Lung (tissue), 12 donors: ENCODE results near the gene ONECUT2. TPM values are rescaled to one million over a fixed set of nuclear protein-coding genes. Genes with fewer than 3 reads are reported as not detected.

Source experiments
- ATAC-seq: fragments of 200-7000 bp; cut with Tn5 transposase; one replicate; pipeline ENCODE4 v1.9.1; 2020; ENCODE audit warnings: moderate number of reproducible peaks; ENCODE audit not compliant: insufficient read depth, low FRiP score
- DNase-seq, 3 donors: peaks; one replicate each; pipeline ENCODE4 v3.0.0-alpha.2; 2013 to 2017
- H3K27ac ChIP-seq, 2 donors: one replicate each; pipeline ENCODE4 v1.5.1; 2013; ENCODE audit warnings: mild to moderate bottlenecking in 2 of 2, moderate library complexity in 2 of 2, control low read depth in 1 of 2, inconsistent platforms in 1 of 2, low read depth in 1 of 2, low read length in 1 of 2
- H3K27me3 ChIP-seq, 3 donors: one replicate each; pipeline ENCODE4 v1.5.1; 2013; ENCODE audit warnings: low read length in 2 of 3; ENCODE audit not compliant: control insufficient read depth in 3 of 3, insufficient read depth in 3 of 3
- H3K36me3 ChIP-seq, 4 donors: one replicate each; pipeline ENCODE4 v1.5.1; 2013; ENCODE audit warnings: low read length in 4 of 4, mild to moderate bottlenecking in 1 of 4, moderate library complexity in 1 of 4; ENCODE audit not compliant: control insufficient read depth in 4 of 4, insufficient read depth in 4 of 4
- H3K4me1 ChIP-seq, 5 donors: one replicate each; pipeline ENCODE4 v1.5.1; 2013; ENCODE audit warnings: low read length in 5 of 5, mild to moderate bottlenecking in 2 of 5, moderate library complexity in 1 of 5; ENCODE audit not compliant: control insufficient read depth in 5 of 5, insufficient read depth in 5 of 5
- H3K4me3 ChIP-seq: one replicate; pipeline ENCODE4 v1.5.1; 2013; ENCODE audit warnings: mild to moderate bottlenecking, control low read depth, moderate library complexity
- H3K9ac ChIP-seq, 2 donors: one replicate each; pipeline ENCODE4 v1.5.1; 2013; ENCODE audit warnings: low read length in 2 of 2, control low read depth in 1 of 2; ENCODE audit not compliant: insufficient read depth in 1 of 2
- H3K9me3 ChIP-seq, 4 donors: one replicate each; pipeline ENCODE4 v1.5.1; 2013; ENCODE audit warnings: low read length in 3 of 4, mild to moderate bottlenecking in 1 of 4, moderate library complexity in 1 of 4; ENCODE audit not compliant: control insufficient read depth in 4 of 4, insufficient read depth in 3 of 4
- CTCF ChIP-seq: IDR thresholded peaks from 2 replicates; pipeline ENCODE4 v1.5.1; 2012; ENCODE audit warnings: mild to moderate bottlenecking; ENCODE audit errors: control extremely low read depth, extremely low read depth
- WGBS, 2 donors: extraction: QIAGEN DNeasy Blood & Tissue Kit; methylation state at CpG; one replicate each; pipeline ENCODE4 v1.1.7; 2013; 5-methylcytosine and 5-hydroxymethylcytosine counted together
- polyA plus RNA-seq, 2 donors: library from polyadenylated mRNA; stranded (reverse); fragments of 200-250 nt; gene quantifications; one replicate each; pipeline ENCODE4 v1.2.1, GENCODE V29; 2013
- total RNA-seq, 2 donors: library from RNA; depleted of rRNA in 1 of 2; stranded (reverse); fragments of >200 nt in 1 of 2; gene quantifications; one replicate each; pipeline ENCODE4 v1.2.1, GENCODE V29; 2014 to 2021
- donor health status: control.
- donor health status: control.
- donor health status: Bipolar disorder and iron deficiency.
- donor health status: healthy.
- donor health status: DM: yes; HTN: yes; CAD: no.

Gene ONECUT2
- total and polyA plus RNA-seq, 4 donors, result 0.01 to 0.06 (median 0.02) TPM; not detected in 1

- Histone ChIP-seq H3K9me3 (peaks cover 0 to 1% (median 0%) of the 10 kb centered on the region in 4 donors), H3K9ac (no peak overlapping the region), H3K27ac (no peak overlapping the region), H3K4me1 (no peaks in the 10 kb centered on the region), H3K4me3 (no peak overlapping the region), H3K27me3 (no peaks in the 10 kb centered on the region), H3K36me3 (no peaks in the 10 kb centered on the region)
- ATAC-seq (no peak), DNase-seq (no peak)
- WGBS, 2 donors, result 53 to 78% methylated on average over 5 of the region's 5 CpGs
- no peak for TF ChIP-seq CTCF
Observed at GRCh38 chr18:57498682-57499256, 63.6 kb downstream of the ONECUT2 start.

- WGBS, 2 donors, result 74 to 75% methylated on average over 9 of the region's 9 CpGs
- Histone ChIP-seq H3K4me1 (no peaks in the 10 kb centered on the region), H3K27ac (no peak overlapping the region), H3K9me3 (peaks cover 0 to 1% (median 0%) of the 10 kb centered on the region in 4 donors), H3K36me3 (no peaks in the 10 kb centered on the region), H3K4me3 (no peak overlapping the region), H3K9ac (no peak overlapping the region), H3K27me3 (peaks cover 0 to 1% (median 0%) of the 10 kb centered on the region in 3 donors)
- DNase-seq (no peak), ATAC-seq (no peak)
- no peak for TF ChIP-seq CTCF
Observed at GRCh38 chr18:57502624-57503023, 67.5 kb downstream of the ONECUT2 start.

- H3K27ac ChIP-seq, result no peak overlapping the region
- no peak overlapping the region for H3K9ac ChIP-seq
- H3K27me3 ChIP-seq, result peaks cover 0 to 2% (median 0%) of the 10 kb centered on the region in 3 donors
- WGBS, 2 donors, result 40 to 67% methylated on average over 1 of the region's 1 CpG
- H3K9me3 ChIP-seq, result no peaks in the 10 kb centered on the region
- no peak for ATAC-seq
- peak in 2 of 3 donors; percentile 4 for DNase-seq
- no peak overlapping the region for H3K4me3 ChIP-seq
- H3K4me1 ChIP-seq, result no peaks in the 10 kb centered on the region
- TF ChIP-seq CTCF, result no peak
- H3K36me3 ChIP-seq, result no peaks in the 10 kb centered on the region
Observed at GRCh38 chr18:57505231-57505630, 70.1 kb downstream of the ONECUT2 start.

DNA sequence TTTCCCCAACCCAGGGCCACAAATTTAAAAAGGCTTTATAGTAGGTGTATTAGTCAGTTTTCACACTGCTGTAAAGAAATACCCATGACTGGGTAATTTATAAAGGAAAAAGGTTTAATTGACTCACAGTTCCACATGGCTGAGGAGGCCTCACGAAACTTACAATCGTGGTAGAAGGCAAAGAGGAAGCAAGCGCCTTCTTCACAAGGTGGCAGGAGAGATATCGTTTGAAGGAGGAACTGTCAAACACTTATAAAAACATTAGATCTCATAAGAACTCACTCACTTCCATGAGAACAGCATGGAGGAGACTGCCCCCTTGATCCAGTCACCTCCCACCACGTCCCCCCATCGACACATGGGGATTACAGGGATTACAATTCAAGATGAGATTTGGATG, 80.9 kb downstream of the ONECUT2 start:
- Histone ChIP-seq H3K4me3 (no peak overlapping the region), H3K36me3 (no peaks in the 10 kb centered on the region), H3K27ac (no peak overlapping the region), H3K9ac (no peak overlapping the region), H3K4me1 (no peaks in the 10 kb centered on the region), H3K9me3 (peaks cover 0 to 4% (median 0%) of the 10 kb centered on the region in 4 donors), H3K27me3 (peaks cover 0 to 3% (median 0%) of the 10 kb centered on the region in 3 donors)
- 40 to 64% methylated on average over 6 of the region's 6 CpGs for WGBS, 2 donors
- ATAC-seq (no peak), DNase-seq (no peak)
- no peak for TF ChIP-seq CTCF
